IMR-90 (cell line): ENCODE measurements around the gene EVA1A. TPM values are rescaled to one million over a fixed set of nuclear protein-coding genes. Genes with fewer than 3 reads are reported as not detected.

ENCODE experiments used
- ATAC-seq: fragments of 200-7000 bp; cut with Tn5 transposase; 2 replicates; pipeline ENCODE4 v1.9.1; 2020; ENCODE audit warnings: low read depth, mild to moderate bottlenecking, moderate library complexity
- BruUV-seq: library from RNA; stranded (reverse); fragments of 400-500 nt; replicated peaks from 2 replicates; lab custom pipeline; 2021; lab: Mats Ljungman, UMichigan
- CTCF ChIA-PET: fragments of 300-600 bp; formaldehyde crosslinking; extraction: SDS; loops from one replicate; lab custom pipeline; 2021; ENCODE audit warnings: antibody characterized with exemption; lab: Yijun Ruan, JAX
- POLR2A ChIA-PET: fragments of 300-600 bp; sonication (Branson Sonifier 250); formaldehyde crosslinking; loops from one replicate; lab custom pipeline; 2022; ENCODE audit warnings: antibody characterized with exemption; ENCODE audit not compliant: unreplicated experiment; lab: Charles Lee
- DNase-seq: peaks from one replicate; pipeline ENCODE4 v3.0.0; 2013
- H2AFZ ChIP-seq: replicated peaks from 2 replicates; pipeline ENCODE3; 2013; ENCODE audit warnings: low read length, mild to moderate bottlenecking; ENCODE audit not compliant: poor library complexity
- H2AK5ac ChIP-seq: 2 replicates; pipeline ENCODE4 v1.6.1; 2013; ENCODE audit warnings: low read depth, low read length, inconsistent platforms
- H2AK9ac ChIP-seq: replicated peaks from 2 replicates; pipeline ENCODE3; 2013; ENCODE audit warnings: mild to moderate bottlenecking, low read depth, low read length, moderate library complexity; ENCODE audit not compliant: poor library complexity
- H2BK120ac ChIP-seq: 2 replicates; pipeline ENCODE4 v1.6.1; 2013; ENCODE audit warnings: low read depth, low read length, inconsistent platforms
- H2BK15ac ChIP-seq: 3 replicates; pipeline ENCODE4 v1.6.1; 2013; ENCODE audit warnings: low read depth, low read length, inconsistent platforms
- H2BK20ac ChIP-seq: 2 replicates; pipeline ENCODE4 v1.6.1; 2013; ENCODE audit warnings: low read depth, mild to moderate bottlenecking, inconsistent platforms, low read length, moderate library complexity
- H2BK5ac ChIP-seq: 2 replicates; pipeline ENCODE4 v1.6.1; 2013; ENCODE audit warnings: mild to moderate bottlenecking, low read depth, low read length, inconsistent platforms; ENCODE audit not compliant: poor library complexity, severe bottlenecking
- H3K14ac ChIP-seq: replicated peaks from 2 replicates; pipeline ENCODE4 v1.6.1; 2013; ENCODE audit warnings: low read depth, low read length, inconsistent platforms
- H3K18ac ChIP-seq: 2 replicates; pipeline ENCODE4 v1.6.1; 2013; ENCODE audit warnings: low read depth, low read length, control low read depth
- H3K23ac ChIP-seq: 2 replicates; pipeline ENCODE4 v1.6.1; 2013; ENCODE audit warnings: low read depth, low read length, inconsistent platforms
- H3K27ac ChIP-seq: 2 replicates; pipeline ENCODE4 v1.5.1; 2013; ENCODE audit warnings: mild to moderate bottlenecking, control low read depth, low read length; ENCODE audit not compliant: insufficient read depth
- H3K27me3 ChIP-seq: 2 replicates; pipeline ENCODE4 v1.6.1; 2013; ENCODE audit warnings: low read length; ENCODE audit not compliant: control insufficient read depth, insufficient read depth
- H3K36me3 ChIP-seq: 2 replicates; pipeline ENCODE4 v1.6.1; 2013; ENCODE audit warnings: low read length, mixed read lengths; ENCODE audit not compliant: control insufficient read depth, insufficient read depth
- H3K4ac ChIP-seq: 2 replicates; pipeline ENCODE4 v1.6.1; 2013; ENCODE audit warnings: low read depth, low read length, inconsistent platforms
- H3K4me1 ChIP-seq: 2 replicates; pipeline ENCODE4 v1.6.1; 2013; ENCODE audit warnings: low read length, mixed read lengths; ENCODE audit not compliant: control insufficient read depth, insufficient read depth
- H3K4me2 ChIP-seq: 2 replicates; pipeline ENCODE4 v1.6.1; 2013; ENCODE audit warnings: low read depth, mild to moderate bottlenecking, control low read depth, low read length, moderate library complexity
- H3K4me3 ChIP-seq: 2 replicates; pipeline ENCODE4 v1.5.1; 2013; ENCODE audit warnings: low read depth, mild to moderate bottlenecking, control low read depth, low read length, moderate library complexity; ENCODE audit not compliant: insufficient read depth
- H3K56ac ChIP-seq: 2 replicates; pipeline ENCODE4 v1.6.1; 2013; ENCODE audit warnings: low read length, inconsistent platforms; ENCODE audit not compliant: insufficient read depth; ENCODE audit errors: extremely low read depth
- H3K79me1 ChIP-seq, 2 experiments: 2 replicates each; pipeline ENCODE4 v1.6.1; 2013; ENCODE audit warnings: low read length in 2 of 2, inconsistent platforms in 1 of 2, low read depth in 1 of 2
- H3K9ac ChIP-seq: 2 replicates; pipeline ENCODE4 v1.6.1; 2013; ENCODE audit warnings: low read depth, low read length, control low read depth
- H3K9me1 ChIP-seq: 2 replicates; pipeline ENCODE4 v1.6.1; 2013; ENCODE audit warnings: low read length, inconsistent platforms; ENCODE audit not compliant: insufficient read depth
- H3K9me3 ChIP-seq: 2 replicates; pipeline ENCODE4 v1.6.1; 2013; ENCODE audit warnings: low read length; ENCODE audit not compliant: control insufficient read depth, insufficient read depth
- H4K20me1 ChIP-seq: 2 replicates; pipeline ENCODE4 v1.6.1; 2013; ENCODE audit warnings: low read length, inconsistent platforms; ENCODE audit not compliant: insufficient read depth
- H4K5ac ChIP-seq: 2 replicates; pipeline ENCODE4 v1.6.1; 2013; ENCODE audit warnings: mild to moderate bottlenecking, low read depth, low read length, control low read depth
- H4K8ac ChIP-seq, 2 experiments: 2 replicates each; pipeline ENCODE4 v1.6.1; 2013; ENCODE audit warnings: low read depth in 2 of 2, low read length in 2 of 2, control low read depth in 1 of 2, inconsistent platforms in 1 of 2
- H4K91ac ChIP-seq: 2 replicates; pipeline ENCODE4 v1.6.1; 2013; ENCODE audit warnings: low read depth, low read length, inconsistent platforms; ENCODE audit not compliant: insufficient read depth
- BHLHE40 ChIP-seq: fragments of 150-350 bp; IDR thresholded peaks from 2 replicates; pipeline ENCODE4 v1.6.1; 2016; ENCODE audit warnings: mild to moderate bottlenecking, low read depth, low read length
- CEBPB ChIP-seq: IDR thresholded peaks from 2 replicates; pipeline ENCODE4 v1.6.1; 2012; ENCODE audit warnings: low read depth, low read length, improper control_type of control experiment
- CHD1 ChIP-seq: IDR thresholded peaks from 2 replicates; pipeline ENCODE4 v1.6.1; 2012; ENCODE audit warnings: low read depth, low read length, improper control_type of control experiment
- CTCF ChIP-seq: conservative IDR thresholded peaks from 2 replicates; pipeline ENCODE4 v1.5.1; 2012; ENCODE audit warnings: mild to moderate bottlenecking, low read depth, low read length, improper control_type of control experiment
- ELK1 ChIP-seq: fragments of 150-350 bp; IDR thresholded peaks from 2 replicates; pipeline ENCODE4 v1.6.1; 2016; ENCODE audit warnings: low read depth, mild to moderate bottlenecking, low read length, moderate library complexity, borderline replicate concordance
- FOS ChIP-seq: fragments of 150-350 bp; IDR thresholded peaks from 2 replicates; pipeline ENCODE4 v1.6.1; 2016; ENCODE audit warnings: low read depth, low read length
- MAFK ChIP-seq: IDR thresholded peaks from 2 replicates; pipeline ENCODE4 v1.6.1; 2012; ENCODE audit warnings: low read depth, low read length, improper control_type of control experiment
- MAZ ChIP-seq: IDR thresholded peaks from 2 replicates; pipeline ENCODE4 v1.6.1; 2012; ENCODE audit warnings: low read depth, mild to moderate bottlenecking, low read length, improper control_type of control experiment, moderate library complexity, borderline replicate concordance
- MXI1 ChIP-seq: IDR thresholded peaks from 2 replicates; pipeline ENCODE4 v1.6.1; 2012; ENCODE audit warnings: low read depth, mild to moderate bottlenecking, low read length, moderate library complexity, borderline replicate concordance
- NFE2L2 ChIP-seq: fragments of 150-350 bp; IDR thresholded peaks from 2 replicates; pipeline ENCODE4 v1.6.1; 2016; ENCODE audit warnings: low read depth, mild to moderate bottlenecking, low read length
- POLR2A ChIP-seq: IDR thresholded peaks from 2 replicates; pipeline ENCODE4 v1.6.1; 2012; ENCODE audit warnings: mild to moderate bottlenecking, low read depth, low read length
- RAD21 ChIP-seq: IDR thresholded peaks from 2 replicates; pipeline ENCODE4 v1.6.1; 2012; ENCODE audit warnings: low read length, improper control_type of control experiment
- RCOR1 ChIP-seq: IDR thresholded peaks from 2 replicates; pipeline ENCODE4 v1.6.1; 2012; ENCODE audit warnings: mild to moderate bottlenecking, low read length, improper control_type of control experiment; ENCODE audit not compliant: insufficient replicate concordance
- RFX5 ChIP-seq: IDR thresholded peaks from 2 replicates; pipeline ENCODE4 v1.8.0; 2012; ENCODE audit warnings: low read depth, mild to moderate bottlenecking, low read length, moderate library complexity
- SMC3 ChIP-seq: fragments of 150-350 bp; IDR thresholded peaks from 2 replicates; pipeline ENCODE4 v1.6.1; 2016; ENCODE audit warnings: low read depth, mild to moderate bottlenecking, antibody characterized with exemption, low read length, moderate library complexity
- USF2 ChIP-seq: fragments of 150-350 bp; IDR thresholded peaks from 2 replicates; pipeline ENCODE4 v1.6.1; 2017; ENCODE audit warnings: mild to moderate bottlenecking, antibody characterized with exemption, low read length, low read depth
- WGBS, 2 experiments: methylation state at CpG; one replicate each; pipeline versions ENCODE4 v1.1.5 to v1.1.7; 2013; ENCODE audit warnings: missing lambda C conversion rate in 2 of 2; ENCODE audit not compliant: insufficient read length in 1 of 2; ENCODE audit errors: extremely low coverage in 2 of 2; 5-methylcytosine and 5-hydroxymethylcytosine counted together
- dilution Hi-C: fragments of 300-500 bp; cut with HindIII; formaldehyde crosslinking; loops from one replicate; pipeline ENCODE4 v1.14.3; 2018; ENCODE audit warnings: low sequenced_read_pairs; ENCODE audit not compliant: unreplicated experiment
- in situ Hi-C: fragments of 300-500 bp; cut with MboI; formaldehyde crosslinking; loops from 3 replicates; pipeline ENCODE4 v1.14.3; 2019; ENCODE audit warnings: low sequenced_read_pairs, inconsistent platforms, mixed read lengths
- intact Hi-C: fragments of 100-400 bp; cut with micrococcal nuclease; formaldehyde crosslinking; loops from 2 replicates; pipeline ENCODE4 v1.10.0; 2022
- polyA plus RNA-seq, 3 experiments: library from polyadenylated mRNA; depleted of rRNA; stranded (reverse); fragments of >200 nt; gene quantifications; 2 replicates each; pipeline ENCODE4 v1.2.3, GENCODE V29; 2012; ENCODE audit warnings: low replicate concordance in 1 of 3
- total RNA-seq: library from RNA; depleted of rRNA; stranded (reverse); fragments of >200 nt; gene quantifications from 2 replicates; pipeline ENCODE4 v1.2.3, GENCODE V29; 2012

The EVA1A gene
- total and polyA plus RNA-seq, 2 of the 4 experiments (the other 2 are of a cell fraction), result 54.5 to 93.7 TPM

GRCh38 chr2:75543446-75543845 lies 17.3 kb downstream of the EVA1A start:
- dilution Hi-C loops, result no loop called here
- peaks cover 56 to 85% of the 10 kb centered on the region in 2 experiments for H3K79me1 ChIP-seq
- H4K5ac ChIP-seq, result no peak overlapping the region
- DNase-seq (no peak), ATAC-seq (no peak)
- no peak overlapping the region for H3K4me3 ChIP-seq
- peaks cover 34% of the 10 kb centered on the region for H3K9me1 ChIP-seq
- no peak overlapping the region for H3K14ac ChIP-seq
- H2AK9ac ChIP-seq, result no peak overlapping the region
- no peak overlapping the region for H3K56ac ChIP-seq
- H4K8ac ChIP-seq, result no peak overlapping the region
- no peak overlapping the region for H3K4ac ChIP-seq
- in situ Hi-C loops, result no loop called here
- ChIA-PET CTCF (no interaction called here), POLR2A (interaction anchor here (1.4 kb wide), 1 partner anchor 17 kb away, joined by 8 read pairs; the partner anchor contains the start of gene EVA1A)
- no peak overlapping the region for H2BK5ac ChIP-seq
- no peak overlapping the region for H2BK20ac ChIP-seq
- peaks cover 12% of the 10 kb centered on the region for H3K4me1 ChIP-seq
- TF ChIP-seq CTCF (no peak), USF2 (no peak), ELK1 (no peak), POLR2A (no peak), MXI1 (no peak), MAFK (no peak), NFE2L2 (no peak), SMC3 (no peak), BHLHE40 (no peak), RFX5 (no peak), RCOR1 (no peak), CHD1 (no peak), MAZ (no peak), FOS (no peak), CEBPB (no peak), RAD21 (no peak)
- H4K91ac ChIP-seq, result no peak overlapping the region
- H3K27me3 ChIP-seq, result no peaks in the 10 kb centered on the region
- H3K18ac ChIP-seq, result no peak overlapping the region
- H3K36me3 ChIP-seq, result peaks cover 11% of the 10 kb centered on the region
- H3K4me2 ChIP-seq, result no peak overlapping the region
- intact Hi-C loops, result no loop called here
- H3K27ac ChIP-seq, result no peak overlapping the region
- H2BK120ac ChIP-seq, result no peak overlapping the region
- 80% methylated on average over 1 of the region's 4 CpGs; no CpG with 5 or more reads in 1 of the 2 experiments for WGBS, 2 experiments
- H3K23ac ChIP-seq, result no peak overlapping the region
- peaks cover 45% of the 10 kb centered on the region for H4K20me1 ChIP-seq
- no peak overlapping the region for H3K9ac ChIP-seq
- no peaks in the 10 kb centered on the region for H3K9me3 ChIP-seq
- no TSS peak for BruUV-seq
- no peak overlapping the region for H2AFZ ChIP-seq
- H2AK5ac ChIP-seq, result no peak overlapping the region
- H2BK15ac ChIP-seq, result no peak overlapping the region
